Endometrial microvascular endothelial cells (primary cell): ENCODE results near the gene ZNF141. TPM values are rescaled to one million over a fixed set of nuclear protein-coding genes. Genes with fewer than 3 reads are reported as not detected.
"Not testable (repeated sequence)": the region's sequence is repeated elsewhere in the genome, so short reads cannot be mapped to it uniquely, and the experiment has no call there.

ENCODE experiments used
- in situ Hi-C: cut with HindIII; loops from 2 replicates; pipeline ENCODE4 v1.10.0; 2017; ENCODE audit warnings: low sequenced_read_pairs, low pct_unique_long_range_greater_than_20kb; ENCODE audit errors: inconsistent ontology term
- total RNA-seq: library from RNA; depleted of rRNA; stranded (reverse); fragments of >200 nt; gene quantifications from one replicate; pipeline ENCODE4 v1.2.3, GENCODE V29; 2015; ENCODE audit errors: inconsistent ontology term

Gene ZNF141
- total RNA-seq, 1 donor from 2014 or later, result 3.7 TPM

DNA sequence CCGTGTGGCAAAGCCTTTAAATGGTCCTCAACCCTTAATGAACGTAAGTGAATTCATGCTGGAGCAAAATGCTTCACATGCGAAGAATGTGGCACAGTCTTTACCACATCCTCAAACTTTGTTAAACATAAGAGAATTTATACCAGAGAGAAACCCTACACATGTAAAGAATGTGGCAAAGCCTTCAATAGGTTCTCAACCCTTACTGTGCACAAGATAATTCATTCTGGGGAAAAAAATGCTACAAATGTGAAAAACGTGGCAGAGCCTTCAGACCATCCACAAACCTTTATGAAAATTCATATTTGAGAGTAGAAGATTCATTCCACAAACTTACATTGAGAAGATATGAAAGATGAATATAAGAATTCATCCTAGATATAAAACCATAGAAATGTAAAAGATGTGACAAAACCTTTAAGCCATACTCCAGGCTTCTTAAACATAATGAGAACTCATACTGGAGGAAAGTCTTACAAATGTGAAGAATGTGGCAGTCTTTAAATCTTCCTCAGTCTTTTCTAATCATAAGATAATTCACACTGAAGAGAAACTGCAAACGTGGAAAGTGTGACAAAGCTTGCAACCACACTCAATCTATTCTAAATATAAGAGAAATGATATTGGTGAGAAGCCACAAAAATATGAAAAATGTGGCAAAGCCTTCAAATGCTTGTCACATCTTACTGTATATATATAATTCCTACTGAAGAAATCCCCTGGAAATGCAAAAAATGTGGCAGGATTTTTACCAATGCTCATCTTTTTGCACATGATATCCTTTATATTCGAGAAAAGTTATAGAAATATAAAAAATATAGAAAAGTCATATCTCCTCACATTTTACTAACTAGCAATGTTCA is 36.9 kb downstream of the ZNF141 start:
- in situ Hi-C loops, result no loop called here

DNA sequence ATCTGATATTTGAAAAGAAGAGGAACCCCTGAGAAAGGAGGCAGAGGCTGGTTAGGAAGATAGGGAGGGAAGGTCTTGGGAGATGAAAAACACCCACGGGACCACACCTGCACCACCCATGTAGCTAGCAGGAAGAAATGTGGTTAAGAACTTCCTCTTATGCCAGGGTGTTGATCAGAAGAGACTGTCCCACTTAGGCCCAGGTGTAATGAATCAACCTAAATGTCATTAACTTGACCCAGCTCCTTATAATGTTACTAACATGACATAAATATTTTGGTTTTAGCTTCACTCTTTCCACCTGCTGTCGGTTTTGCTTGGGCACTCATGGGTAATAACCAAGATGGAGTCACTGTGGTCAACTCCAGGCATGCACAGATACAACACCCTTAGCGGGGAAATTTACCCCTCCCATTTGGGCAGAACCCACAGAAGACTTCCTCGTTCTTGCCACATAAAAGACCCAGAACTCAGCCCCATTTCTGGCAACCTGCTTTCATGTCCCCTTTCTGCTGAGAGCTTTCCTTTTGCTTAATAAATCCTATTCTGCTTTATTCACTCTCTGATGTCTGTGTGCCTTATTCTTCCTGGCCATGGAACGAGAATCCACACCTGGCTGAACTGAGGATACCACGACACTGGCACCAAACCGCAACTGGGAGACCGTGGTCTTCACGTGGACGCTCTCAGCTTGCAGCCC is 46.8 kb downstream of the ZNF141 start:
- in situ Hi-C loops, result no loop called here

DNA sequence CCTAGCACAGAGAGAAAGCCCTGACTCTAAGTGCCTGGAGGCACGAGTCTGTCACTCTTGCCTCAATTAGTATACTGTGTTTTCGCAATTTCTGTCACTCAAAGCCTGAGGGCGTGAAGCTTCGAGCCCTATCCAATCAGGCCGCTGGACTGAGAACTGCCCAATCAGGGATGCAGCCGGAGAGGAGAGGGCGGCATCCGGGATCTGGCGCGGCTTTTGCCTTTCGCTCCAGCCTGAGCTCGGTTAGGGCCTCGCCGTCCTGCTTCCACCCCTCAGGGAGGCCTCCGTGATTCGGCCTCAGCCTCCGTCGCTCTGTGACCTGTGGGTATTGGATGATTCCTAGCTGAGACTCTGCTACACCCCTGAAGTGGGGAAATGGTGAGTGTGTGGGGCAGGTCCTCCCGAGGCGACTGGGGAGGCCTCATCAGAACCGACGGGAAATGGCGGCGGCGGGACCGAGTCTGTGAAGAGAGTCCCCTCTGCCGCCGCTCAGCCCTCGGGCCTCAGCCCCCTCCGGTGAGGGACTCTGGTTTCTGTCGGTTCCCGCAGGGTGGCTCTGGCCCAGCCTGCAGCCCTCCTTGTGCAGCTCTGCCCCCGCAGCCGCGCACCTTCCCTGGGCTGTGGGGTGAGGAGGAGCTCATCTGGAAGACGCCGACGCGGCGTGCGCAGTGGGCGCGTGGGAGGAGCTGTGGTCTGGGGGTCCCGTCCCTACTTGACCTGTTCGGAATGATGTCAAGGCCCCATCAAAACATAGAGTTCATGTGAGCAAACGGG is 48.5 kb downstream of the ZNF141 start:
- in situ Hi-C loops, result no loop called here

DNA sequence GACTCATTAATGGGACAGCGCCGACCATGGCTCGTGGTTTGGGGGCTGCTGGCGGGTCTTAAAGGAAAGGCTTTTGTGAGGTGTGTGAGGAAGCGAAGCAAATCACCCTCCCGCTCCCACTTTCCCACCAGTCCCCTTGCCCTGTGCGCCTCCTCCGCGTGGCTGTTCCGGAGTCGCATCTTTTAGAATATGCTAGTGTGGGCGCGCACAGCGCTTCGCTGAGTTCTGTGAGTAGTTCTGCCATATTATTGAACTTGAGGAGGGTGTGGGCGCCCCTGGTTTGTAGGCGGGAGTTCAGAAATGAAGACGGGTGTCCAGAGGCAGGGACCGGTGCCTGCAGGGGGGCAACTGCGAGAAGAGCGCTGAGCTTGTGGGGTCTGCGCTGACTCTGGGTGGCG is 49.1 kb downstream of the ZNF141 start:
- in situ Hi-C loops, result no loop called here

DNA sequence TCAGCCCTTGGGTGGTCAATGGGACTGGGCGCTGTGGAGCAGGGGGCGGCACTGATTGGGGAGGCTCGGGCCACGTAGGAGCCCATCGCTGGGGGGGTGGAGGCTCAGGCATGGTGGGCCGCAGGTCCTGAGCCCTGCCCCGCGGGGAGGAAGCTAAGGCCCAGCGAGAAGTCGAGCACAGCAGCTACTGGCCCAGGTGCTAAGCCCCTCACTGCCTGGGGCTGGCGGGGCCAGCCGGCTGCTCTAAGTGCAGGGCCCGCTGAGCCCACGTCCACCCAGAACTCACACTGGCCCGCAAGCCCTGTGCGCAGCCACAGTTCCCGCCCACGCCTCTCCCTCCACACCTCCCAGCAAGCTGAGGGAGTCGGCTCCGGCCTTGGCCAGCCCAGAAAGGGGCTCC is 66.4 kb downstream of the ZNF141 start:
- in situ Hi-C loops, result no loop called here

DNA sequence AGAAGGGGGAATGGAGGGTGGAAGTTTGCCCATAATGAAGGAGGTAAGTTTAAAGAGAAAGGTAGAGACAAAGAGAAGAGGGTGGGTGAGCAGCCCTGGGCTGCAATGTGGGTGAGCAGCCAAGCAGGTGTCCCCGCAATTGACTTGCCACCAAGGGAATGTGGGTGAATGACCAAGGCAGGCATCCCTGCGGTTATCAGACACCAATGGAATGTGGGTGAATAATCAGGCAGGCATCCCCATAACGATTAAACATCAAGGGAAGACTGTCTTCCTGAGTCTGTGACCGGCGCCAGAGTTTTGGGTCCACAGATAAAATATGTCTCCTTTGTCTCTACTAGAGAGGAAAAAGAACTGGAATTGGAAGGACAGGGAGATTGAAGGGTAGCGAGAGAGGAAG is 70.7 kb downstream of the ZNF141 start:
- in situ Hi-C loops, result not testable (repeated sequence)

DNA sequence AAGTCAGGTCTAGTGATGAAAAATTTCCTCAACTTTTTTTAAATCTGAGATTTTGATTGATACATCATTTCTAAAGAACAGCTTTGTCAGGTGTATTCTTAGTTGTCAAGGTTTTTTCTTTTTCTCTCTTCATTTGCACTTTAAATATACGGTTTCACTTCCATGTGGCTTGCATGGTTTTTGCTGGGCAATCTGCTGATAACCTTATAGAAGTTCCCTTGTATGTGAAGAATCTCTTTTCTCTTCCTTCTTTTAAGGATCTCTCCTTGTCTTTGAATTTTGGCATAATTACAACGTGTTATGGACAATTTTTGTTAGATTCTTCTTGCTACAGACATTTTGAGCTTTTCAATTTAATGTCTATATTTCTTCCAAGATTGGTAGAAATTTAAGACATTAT is 85.0 kb downstream of the ZNF141 start:
- in situ Hi-C loops, result no loop called here

Other genes starting within 250 kb of the ZNF141 start
- 7.6 TPM for gene ZNF718, start 213.3 kb upstream of the ZNF141 start, total RNA-seq
- 1.0 TPM for gene ZNF732, start 32.3 kb upstream of the ZNF141 start, total RNA-seq
- 10.6 TPM for gene ZNF721, start 161.3 kb downstream of the ZNF141 start, total RNA-seq
- 54.1 TPM for gene PIGG, start 161.4 kb downstream of the ZNF141 start, total RNA-seq
- gene TMEM271, start 238.5 kb downstream of the ZNF141 start, total RNA-seq, result not detected